Fibroblast of skin of scalp (primary cell): ENCODE results near the gene FAM83B.
"Not testable (repeated sequence)": the region's sequence is repeated elsewhere in the genome, so short reads cannot be mapped to it uniquely, and the experiment has no call there.

Experiments
- DNase-seq: peaks from one replicate; pipeline ENCODE4 v3.0.0-alpha.2; 2013

FAM83B gene

DNA sequence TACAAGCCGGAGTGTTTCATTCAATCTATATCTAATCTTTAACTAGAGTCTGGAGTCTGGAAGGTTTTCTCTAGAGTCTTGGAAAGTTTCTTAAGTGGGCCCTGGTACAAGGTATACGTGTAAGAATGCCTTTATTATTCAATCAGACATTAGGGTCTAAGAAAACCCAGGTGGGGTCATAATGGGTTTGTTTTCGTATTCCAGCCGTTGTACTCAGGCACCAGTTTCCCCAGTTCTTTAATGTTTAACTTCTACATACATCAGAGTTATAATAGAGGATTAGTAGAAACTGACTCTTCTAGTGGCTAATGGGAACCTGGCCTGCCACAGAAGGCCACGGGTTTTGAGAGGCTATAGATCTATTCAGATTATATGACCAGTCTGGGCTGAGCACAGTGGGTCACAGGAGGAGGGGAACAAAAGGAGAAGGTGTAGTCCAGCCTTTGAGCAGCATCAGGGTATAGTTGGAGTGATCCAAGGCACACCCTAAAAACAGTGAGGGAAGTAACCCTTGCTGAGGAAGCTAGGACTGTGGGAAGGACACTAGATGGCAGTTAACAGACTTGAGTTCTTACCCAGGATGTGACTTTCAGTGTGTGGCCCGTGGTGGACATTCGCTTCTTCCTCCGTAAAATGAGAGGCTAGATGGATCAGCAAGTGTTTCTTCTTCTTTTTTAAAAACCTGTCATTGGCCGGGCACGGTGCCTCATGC is 15.5 kb downstream of the FAM83B start:
- no peak for DNase-seq

DNA sequence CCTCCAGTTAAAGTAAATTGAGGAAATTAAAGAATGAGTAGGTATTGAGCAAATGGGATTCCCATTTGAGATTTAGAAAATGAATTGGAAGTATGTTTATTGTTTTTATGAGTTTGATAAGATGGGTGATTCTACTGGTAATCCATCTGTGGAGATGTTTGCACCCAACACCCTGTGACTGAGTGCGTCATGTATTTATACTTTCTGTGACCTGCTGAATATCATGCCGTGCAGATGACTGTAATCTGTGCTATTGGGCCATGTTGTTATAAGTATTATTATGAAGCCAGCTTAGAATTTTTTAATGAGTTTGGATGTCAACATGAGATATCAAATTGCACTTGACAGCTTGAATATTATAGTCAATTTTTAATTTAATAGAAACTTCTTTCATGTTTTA is 17.7 kb downstream of the FAM83B start:
- no peak for DNase-seq

DNA sequence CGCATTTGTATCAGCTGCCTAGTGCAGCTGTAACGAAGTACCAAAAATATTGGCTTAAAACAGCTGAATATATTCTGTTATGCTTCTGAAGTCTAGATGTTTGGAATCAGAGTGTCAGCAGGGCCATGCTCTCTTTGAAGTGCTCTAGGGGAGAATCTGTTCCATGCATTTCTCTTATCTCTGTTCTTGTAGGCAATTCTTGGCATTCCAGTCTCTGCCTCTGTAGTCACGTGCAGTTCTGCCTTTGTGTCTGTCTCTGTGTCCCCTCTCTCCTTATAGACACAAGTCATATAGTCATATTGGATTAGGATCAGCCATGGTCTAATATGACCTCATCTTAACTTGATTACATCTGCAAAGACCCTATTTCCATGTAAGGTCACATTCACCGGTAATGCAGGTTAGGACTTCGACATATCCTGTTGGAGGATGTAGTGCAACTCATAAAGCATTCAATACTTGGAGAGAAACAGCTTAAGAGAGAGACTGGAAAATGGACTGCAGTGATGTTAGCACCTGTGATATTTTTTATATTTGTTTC is 18.6 kb downstream of the FAM83B start:
- no peak for DNase-seq

DNA sequence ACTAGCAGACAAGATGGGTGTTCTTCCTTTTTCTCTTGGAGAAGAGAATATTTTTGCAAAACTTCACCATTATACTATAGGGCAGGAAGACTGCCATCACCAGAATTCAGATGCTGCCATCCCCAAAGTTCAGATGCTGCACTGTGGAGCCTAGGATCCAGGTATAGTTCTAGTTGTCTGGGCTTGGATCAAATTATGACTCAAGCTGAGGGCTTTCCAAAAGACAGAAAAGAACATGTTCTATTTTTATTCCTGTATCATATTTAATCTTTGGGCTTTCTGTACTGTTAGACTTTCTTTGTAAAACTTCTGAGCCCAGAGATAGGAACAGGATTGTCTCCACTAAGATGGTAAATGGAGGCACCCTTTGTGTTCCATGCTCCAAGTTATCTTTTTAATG is 22.0 kb downstream of the FAM83B start:
- no peak for DNase-seq

DNA sequence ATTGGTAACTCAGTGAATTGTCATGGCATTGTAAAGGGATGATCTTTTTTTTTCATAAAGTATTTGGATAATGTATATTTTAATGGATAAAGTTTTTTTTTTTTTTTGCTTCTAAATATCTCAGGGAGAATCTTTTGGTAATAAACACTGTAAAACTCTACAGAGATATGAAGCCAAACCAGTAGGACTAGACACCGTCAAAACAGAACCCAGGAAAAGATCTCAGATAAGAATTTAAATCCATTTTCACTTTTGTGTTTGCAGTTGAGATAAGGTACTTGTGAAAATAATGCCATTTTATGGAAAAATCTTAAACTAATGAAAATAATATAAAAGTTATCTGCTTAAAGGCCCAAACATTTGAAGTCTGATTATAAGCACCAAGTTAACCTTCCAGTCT is 27.0 kb downstream of the FAM83B start:
- DNase-seq = no peak

DNA sequence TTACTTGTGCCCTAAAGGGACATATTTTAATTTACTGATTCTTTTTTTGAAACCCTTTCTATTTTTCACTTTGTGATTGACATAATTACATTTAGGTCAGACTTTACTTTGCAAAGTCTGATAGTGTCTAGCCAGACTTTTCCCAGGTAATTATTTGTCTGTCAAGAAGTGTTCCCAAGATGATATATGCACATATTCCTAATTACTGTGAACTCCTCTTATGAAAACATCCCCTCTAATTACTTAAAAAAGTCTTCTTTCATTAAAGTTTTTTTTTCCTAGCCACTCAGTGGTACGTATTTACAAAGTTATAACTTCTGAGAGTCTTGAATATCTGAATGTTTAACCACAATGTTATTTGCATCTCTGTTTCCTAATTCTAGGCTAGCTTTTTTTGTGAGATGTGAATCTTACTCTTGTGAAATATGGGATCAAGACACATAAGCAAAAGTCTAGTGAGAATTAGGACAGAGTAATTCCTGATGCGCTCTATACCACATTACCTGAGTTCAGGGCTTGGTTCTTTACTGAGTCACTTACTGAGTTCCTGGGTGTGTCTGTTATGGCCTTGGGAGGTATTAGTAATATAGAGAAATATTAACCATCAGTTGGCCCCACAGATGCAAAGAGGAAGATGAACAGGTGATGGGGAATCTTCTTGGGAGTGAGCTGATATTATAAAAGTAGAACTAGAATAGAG is 27.9 kb downstream of the FAM83B start:
- DNase-seq = no peak

DNA sequence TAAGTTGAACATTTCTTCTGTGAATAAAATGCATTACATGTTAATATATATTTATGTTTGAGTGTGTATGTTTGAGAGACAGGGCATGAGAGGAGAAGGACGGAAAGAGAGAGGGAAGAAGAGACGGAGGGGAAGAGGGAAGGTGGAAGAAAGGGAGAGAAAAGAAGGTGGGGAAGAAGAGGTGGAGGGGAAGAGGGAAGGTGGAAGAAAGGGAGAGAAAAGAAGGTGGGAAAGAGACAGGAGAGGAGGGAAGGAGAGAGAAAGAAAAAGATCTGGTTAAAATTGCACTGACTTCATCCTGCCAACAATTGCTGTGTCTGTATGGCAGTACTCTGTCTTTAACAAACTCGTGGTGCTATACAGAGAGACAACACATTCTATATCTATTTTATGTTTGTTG is 29.0 kb downstream of the FAM83B start:
- no peak for DNase-seq

DNA sequence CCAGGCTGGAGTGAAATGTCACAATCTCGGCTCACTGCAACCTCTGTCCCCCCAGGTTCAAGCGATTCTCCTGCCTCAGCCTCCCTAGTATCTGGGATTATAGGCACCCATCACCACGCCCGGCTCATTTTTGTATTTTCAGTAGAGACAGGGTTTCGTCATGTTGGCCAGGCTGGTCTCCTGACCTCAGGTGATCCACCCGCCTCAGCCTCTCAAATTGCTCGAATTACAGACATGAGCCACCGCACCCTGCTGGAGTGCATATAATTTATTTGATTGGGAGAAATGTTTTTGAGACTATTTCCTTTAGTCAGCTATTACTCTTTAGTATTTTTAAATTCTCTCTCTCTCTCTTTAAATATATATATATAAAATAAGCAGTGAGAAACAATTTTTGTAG is 29.8 kb downstream of the FAM83B start:
- DNase-seq = no peak

DNA sequence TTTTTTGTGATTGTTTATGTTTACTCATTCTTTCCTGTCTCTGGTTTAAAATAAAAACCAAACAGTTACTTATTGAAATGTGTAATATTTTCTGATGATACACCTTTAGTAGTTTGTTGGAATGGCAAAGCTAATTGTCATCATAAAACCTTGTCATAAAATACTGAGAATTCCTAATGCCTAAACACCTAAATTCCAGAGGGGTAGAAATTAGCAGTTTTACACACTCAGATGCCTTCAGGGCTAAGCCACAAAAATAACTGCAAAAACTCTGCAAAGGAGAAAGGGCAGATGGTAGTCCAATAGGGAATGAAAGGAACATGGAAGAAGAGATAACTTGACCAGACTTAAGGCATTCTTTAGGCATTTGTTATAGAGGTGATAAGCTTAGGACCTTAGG is 30.3 kb downstream of the FAM83B start:
- DNase-seq = no peak

DNA sequence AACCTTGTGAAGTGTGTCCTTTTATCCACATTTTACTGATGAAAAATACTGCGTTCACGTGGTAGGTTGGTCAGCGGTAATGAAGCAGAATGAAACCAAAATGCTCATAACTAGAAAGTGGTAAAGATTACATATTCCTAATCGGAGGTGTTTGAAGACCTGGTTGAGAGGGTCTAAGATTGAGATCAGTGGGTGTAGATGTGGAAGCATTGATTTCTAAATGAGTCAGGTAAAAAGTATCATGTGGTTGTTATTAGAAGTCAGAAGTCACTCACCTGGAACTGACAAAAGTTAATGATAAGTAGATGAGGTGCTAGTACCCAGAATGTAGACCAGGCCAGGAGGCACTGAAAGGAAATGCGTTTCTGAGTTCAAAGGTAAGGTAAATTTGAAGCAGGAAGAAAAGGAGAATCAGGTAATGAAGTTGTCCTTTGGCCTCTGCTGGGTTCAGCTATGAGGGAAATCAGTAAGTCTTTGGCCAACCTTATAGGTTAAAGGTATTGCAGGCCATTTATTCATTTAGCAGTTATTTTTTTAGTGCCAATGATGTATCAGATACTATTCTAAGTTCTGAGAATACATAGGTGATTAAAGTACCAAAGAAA is 31.2 kb downstream of the FAM83B start:
- DNase-seq = no peak

DNA sequence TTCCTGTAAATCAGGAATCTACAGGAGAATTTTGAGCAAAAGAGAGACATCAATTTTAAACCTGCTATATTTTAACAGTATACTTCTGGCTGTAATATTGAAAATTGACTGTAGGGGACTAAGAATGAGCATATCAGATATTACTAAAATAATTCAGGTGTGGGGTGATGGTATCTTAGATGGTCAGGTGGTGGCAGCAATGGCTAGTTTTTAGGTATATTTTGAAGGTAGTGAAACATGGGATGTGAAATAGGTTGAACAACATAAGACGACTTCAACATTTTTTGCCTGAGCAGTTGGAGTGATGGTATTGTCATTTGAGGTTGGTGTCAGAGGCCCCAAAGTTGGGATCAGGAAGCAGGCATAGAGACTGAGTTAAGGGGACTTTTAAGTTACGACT is 32.1 kb downstream of the FAM83B start:
- no peak for DNase-seq

DNA sequence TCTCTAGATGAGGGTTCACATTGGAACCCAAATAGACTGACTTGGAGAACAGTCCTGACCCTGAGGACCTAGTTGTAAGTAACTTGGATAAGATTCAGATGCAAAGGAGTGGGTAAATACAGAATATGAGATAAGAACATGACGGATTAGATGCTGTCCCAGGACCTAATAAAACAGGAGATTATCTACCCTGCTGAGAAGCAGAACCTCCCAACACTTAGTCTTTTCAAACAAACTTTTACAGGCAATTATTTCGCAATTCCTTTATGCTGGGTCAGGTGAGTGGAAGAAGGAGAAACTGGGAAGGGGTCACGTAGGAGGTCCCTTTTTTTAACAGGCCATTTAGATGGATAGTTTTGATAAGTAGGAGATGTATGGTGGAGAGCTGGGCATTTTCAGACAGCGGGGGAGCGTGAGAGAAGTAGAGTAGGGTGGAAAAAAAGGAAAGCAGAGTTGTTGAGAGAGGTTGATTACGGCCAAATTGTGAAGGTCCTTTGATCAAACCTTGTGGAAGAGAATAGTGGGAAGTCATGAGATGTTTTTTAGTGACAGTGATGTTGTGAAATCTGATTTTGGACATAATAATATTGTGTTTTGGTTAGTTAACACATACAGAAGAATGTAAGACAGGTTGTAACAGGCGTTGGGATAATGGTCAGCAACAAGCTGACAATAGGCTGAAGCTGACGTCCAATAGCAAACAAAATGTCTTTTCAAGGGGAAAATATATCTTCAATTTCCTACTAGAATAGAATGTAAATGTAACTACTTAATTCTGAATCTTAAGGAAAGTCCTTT is 32.8 kb downstream of the FAM83B start:
- no peak for DNase-seq

DNA sequence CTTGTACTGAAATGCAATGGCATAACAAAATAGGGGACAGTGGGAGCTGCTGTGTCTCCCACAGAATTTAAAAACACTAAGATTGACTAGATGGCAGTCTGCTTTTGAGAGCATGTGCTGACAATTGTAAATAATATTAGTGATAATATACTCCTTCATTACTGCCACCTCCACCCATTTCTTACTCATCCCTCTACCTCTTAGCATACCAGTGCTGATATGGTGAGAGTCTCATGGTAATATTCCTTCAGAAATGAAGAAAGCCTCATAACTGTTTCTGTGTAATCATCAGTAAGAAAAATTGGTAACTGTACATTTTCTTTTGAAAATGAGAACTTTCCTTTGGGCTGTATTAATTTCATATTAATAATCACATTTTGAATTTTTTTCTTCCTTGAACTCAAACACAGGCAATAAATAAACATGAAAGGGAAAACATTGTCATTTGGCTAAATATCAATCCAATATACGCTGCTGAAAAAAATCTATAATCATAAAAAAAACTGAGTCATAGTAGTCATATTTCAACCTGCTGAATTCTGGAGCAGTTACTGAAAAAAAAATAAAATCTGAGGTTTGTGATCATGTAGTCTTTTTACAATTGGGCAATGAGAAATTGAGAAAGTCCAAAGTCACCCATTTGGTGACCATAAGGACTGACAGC is 34.6 kb downstream of the FAM83B start:
- DNase-seq = no peak

DNA sequence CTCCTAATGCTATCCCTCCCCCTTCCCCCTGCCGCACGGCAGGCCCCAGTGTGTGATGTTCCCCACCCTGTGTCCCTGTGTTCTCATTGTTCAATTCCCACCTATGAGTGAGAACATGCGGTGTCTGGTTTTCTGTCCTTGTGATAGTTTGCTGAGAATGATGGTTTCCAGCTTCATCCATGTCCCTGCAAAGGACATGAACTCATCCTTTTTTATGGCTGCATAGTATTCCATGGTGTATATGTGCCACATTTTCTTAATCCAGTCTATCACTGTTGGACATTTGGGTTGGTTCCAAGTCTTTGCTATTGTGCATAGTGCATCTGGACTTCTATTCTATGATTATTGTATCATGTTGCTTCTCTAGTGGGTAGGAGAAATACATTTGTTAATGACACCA is 35.3 kb downstream of the FAM83B start:
- not testable (repeated sequence) for DNase-seq

DNA sequence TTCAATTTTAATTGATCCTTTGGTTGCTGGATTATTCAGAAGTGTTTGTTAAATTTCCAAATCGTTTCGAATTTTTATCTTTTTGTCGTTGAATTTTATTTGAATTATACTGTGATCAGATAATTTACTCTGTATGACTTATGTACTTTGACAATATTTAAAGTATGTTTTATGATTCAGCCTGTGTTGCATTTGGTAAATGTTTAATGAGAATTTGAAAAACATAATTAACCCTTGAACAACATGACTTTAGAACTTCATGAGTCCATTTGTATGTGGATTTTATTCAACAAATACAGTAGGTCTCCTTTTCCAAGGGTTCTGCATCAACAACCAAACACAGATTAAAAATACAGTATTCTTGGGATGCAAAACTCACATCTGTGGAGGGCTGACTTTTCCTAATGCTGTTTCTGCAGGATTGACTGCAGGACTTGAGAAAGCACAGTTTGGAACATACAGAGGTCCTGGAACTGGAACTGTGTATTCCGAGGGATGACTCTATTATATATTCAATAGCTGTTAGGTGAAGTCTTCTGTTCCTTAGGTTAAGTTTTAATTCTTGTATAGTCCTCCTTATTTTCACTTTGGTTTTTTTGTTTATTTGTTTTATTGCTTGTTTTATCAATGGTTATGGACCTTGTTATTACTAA is 40.5 kb downstream of the FAM83B start:
- no peak for DNase-seq

DNA sequence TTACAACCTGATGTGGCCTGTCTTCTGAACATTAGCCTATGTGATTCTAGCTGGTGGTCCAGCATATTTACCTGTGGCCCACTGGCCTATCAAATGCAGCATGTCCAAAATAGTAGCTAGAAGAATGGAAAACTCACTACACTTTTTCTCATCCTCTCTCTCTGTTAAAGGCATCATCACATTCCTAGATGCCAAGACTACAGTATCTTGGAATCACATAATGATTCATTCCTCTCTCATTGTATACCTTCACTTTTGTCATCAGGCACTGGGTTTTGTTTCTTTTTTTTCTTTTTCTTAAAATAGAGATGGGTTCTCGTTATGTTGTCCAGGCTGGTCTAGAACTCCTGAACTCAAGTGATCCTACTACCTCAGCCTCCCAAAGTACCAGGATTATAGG is 45.0 kb downstream of the FAM83B start:
- no peak for DNase-seq

DNA sequence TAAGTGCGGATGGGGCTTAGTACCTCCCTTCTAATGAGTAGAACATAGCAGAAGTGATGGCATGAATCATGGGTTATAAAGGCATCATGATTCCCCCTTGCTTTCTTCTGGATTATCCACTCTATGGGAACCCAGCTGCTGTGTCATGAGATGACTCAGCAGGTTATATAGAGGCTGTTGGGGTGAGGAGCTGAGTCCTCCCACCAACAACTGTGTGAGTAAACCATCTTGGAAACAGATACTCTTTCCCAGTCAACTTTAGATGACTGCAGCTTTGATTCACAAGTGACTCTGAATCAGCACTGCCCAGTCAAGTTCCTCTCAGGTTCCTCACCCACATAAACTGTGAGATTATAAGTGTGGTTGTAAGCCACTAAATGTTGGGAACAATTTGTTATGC is 46.3 kb downstream of the FAM83B start:
- peak; percentile 59 for DNase-seq

DNA sequence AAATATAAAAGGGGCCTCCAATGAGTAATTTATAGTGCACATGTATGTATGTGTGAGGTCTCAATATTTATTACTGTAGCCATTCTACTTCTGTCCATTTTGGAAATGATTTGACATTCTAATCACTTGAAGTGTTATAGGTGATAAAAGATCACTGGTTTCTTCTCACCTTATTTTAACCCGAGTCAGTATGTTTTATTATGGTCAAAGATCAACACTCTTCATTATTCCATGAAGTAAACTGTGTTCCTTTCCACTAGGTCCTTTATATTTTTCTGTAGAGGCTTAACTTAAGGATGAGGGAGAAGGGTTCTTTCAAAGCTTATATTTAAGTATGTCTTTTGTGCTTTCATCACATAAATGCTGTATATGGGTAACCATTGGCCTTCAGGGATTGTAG is 47.2 kb downstream of the FAM83B start:
- DNase-seq = no peak

DNA sequence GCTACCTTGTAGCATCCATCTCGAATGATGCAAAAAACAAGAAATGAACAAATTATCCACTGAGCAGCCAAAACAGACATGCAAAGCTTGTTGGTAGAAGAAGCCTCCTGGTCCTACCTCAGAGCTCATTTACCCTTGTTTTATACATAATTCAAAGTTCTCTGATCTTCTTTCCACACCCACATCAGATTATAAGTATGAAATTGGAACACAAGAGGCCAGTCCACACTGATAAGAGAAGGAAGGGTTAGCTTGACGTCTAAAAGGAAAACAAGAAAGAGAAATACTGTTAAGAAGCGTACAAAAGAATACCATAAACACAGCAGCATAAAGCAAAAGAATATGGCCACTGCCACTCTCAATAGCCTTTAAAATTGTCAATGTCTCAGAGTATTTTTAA is 49.7 kb downstream of the FAM83B start:
- no peak for DNase-seq

DNA sequence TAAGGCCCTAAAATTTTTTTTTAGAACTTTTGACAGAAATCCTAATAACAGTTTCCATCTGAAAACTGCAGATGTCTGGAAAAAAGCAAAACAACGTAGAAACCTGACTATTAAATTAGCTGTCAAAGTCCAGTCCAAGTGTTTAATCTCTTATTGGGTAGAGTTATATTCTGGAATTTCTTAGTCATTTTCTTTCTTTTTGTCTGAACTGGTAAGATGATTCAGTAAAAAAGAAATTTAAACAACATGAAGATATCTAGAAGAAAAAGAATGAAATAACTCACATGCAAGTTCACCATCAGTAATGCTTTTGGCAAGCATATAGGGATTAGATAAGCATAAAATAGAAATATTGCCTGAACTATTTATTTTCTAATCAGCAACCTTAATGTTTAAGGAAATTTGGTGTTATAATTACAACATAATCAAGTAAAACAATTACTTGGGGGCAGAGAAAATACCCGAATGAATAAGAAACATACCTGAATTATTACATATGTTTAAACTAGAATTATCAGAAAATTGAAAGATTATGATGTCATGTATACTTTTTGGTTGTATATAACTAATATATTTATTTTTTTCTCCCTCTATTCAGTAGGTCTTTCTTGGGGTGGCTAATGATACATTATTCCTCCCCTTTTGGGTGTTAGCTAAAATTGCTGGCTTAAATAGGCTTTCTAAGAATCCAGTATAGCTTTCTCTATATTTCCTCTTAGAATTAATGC is 51.1 kb downstream of the FAM83B start:
- DNase-seq = peak; percentile 27

DNA sequence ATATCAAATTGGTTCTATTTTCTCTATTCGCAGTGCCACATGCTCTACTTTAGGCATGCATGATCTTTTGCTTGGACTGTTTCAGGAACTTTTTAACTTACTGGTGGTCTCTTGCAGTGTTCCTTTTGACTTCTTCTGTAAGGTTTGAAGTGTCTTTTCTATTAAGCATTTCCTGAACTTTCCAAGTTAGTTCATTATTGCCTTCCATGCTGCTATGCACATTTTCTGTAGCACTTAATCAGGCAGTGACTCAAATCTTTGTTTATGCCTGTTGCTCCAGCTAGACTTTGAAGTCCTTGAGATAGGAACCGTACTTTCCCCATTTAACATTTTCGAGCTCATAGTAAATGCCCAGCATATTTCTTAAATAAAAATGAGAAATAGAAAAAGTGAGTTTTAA is 52.2 kb downstream of the FAM83B start:
- no peak for DNase-seq
